ENCODE results near the gene IRF9. TPM values are rescaled to one million over a fixed set of nuclear protein-coding genes. Genes with fewer than 3 reads are reported as not detected.

IRF9 gene
- total RNA-seq, 1 donor from 2014 or later: 158 TPM

- peaks cover 83% of the 10 kb centered on the region for H3K36me3 ChIP-seq
- no peak for TF ChIP-seq CTCF (IDR thresholded peaks at IDR 0.05)
- intact Hi-C loops (cut with DNase I): no loop called here
- peak overlapping the region; percentile 3 for H3K27ac ChIP-seq
- DNase-seq (no peak), ATAC-seq (peak in 1 of 2 donors; percentile 2)
- H3K9me3 ChIP-seq: no peaks in the 10 kb centered on the region
- no peaks in the 10 kb centered on the region for H3K27me3 ChIP-seq (ENCODE audit: low read depth)
- H3K4me1 ChIP-seq: peaks cover 27% of the 10 kb centered on the region
- no peak overlapping the region for H3K4me3 ChIP-seq
Observed at GRCh38 chr14:24167469-24168114, 6.5 kb downstream of the IRF9 start.

- ATAC-seq (peak; percentile 91 to 92), DNase-seq (peak; percentile 87)
- H3K36me3 ChIP-seq: peaks cover 76% of the 10 kb centered on the region
- TF ChIP-seq CTCF (IDR thresholded peaks at IDR 0.05): no peak
- H3K4me3 ChIP-seq: peak within 1 kb of the TSS; percentile 44
- H3K9me3 ChIP-seq: no peaks in the 10 kb centered on the region
- intact Hi-C loops (cut with DNase I): no loop called here
- H3K4me1 ChIP-seq: peaks cover 13% of the 10 kb centered on the region
- H3K27me3 ChIP-seq (ENCODE audit: low read depth): no peaks in the 10 kb centered on the region
- H3K27ac ChIP-seq: peak within 1 kb of the TSS; percentile 60
Observed at GRCh38 chr14:24171422-24172260, 10.6 kb downstream of the IRF9 start, which contains the start of gene REC8. Gene REC8 (plus strand): TSS chr14:24172080. CDS start chr14:24172553, 473 bp downstream.

GRCh38 chr14:24172261-24172860, 11.3 kb downstream of the IRF9 start:
- no peaks in the 10 kb centered on the region for H3K27me3 ChIP-seq (ENCODE audit: low read depth)
- H3K4me3 ChIP-seq: peak overlapping the region; percentile 44
- intact Hi-C loops (cut with DNase I): no loop called here
- peaks cover 13% of the 10 kb centered on the region for H3K4me1 ChIP-seq
- no peak for TF ChIP-seq CTCF (IDR thresholded peaks at IDR 0.05)
- no peaks in the 10 kb centered on the region for H3K9me3 ChIP-seq
- H3K27ac ChIP-seq: peak overlapping the region; percentile 60
- peak in 1 of 2 donors; percentile 8 for ATAC-seq
- DNase-seq: no peak
- peaks cover 76% of the 10 kb centered on the region for H3K36me3 ChIP-seq

GRCh38 chr14:24172871-24173281, 11.8 kb downstream of the IRF9 start:
- no peak for DNase-seq
- H3K27me3 ChIP-seq (ENCODE audit: low read depth): no peaks in the 10 kb centered on the region
- peaks cover 13% of the 10 kb centered on the region for H3K4me1 ChIP-seq
- no peaks in the 10 kb centered on the region for H3K9me3 ChIP-seq
- no peak for ATAC-seq
- TF ChIP-seq CTCF (IDR thresholded peaks at IDR 0.05): no peak
- H3K36me3 ChIP-seq: peaks cover 76% of the 10 kb centered on the region
- no peak overlapping the region for H3K27ac ChIP-seq
- intact Hi-C loops (cut with DNase I): no loop called here
- H3K4me3 ChIP-seq: peak overlapping the region; percentile 44

- TF ChIP-seq CTCF (IDR thresholded peaks at IDR 0.05): no peak
- Histone ChIP-seq H3K4me1 (peaks cover 8% of the 10 kb centered on the region), H3K27me3 (ENCODE audit: low read depth) (no peaks in the 10 kb centered on the region), H3K27ac (no peak overlapping the region), H3K36me3 (peaks cover 88% of the 10 kb centered on the region), H3K4me3 (no peak overlapping the region), H3K9me3 (no peaks in the 10 kb centered on the region)
- DNase-seq (no peak), ATAC-seq (no peak)
- intact Hi-C loops (cut with DNase I): no loop called here
Observed at GRCh38 chr14:24176599-24176998, 15.5 kb downstream of the IRF9 start.
